ENCODE results near the gene SPRR4.

The SPRR4 gene

GRCh38 chr1:152970495-152970894, at the start of gene SPRR4:
SPRR4 (plus strand) TSS chr1:152970648; CDS start chr1:152971891, 1,243 bp downstream.
- DNase-seq (ENCODE audit: low read depth in 2 of 2): no peak

- DNase-seq (ENCODE audit: low read depth in 2 of 2): no peak
These were observed 46.3 kb upstream of the SPRR4 start for GRCh38 chr1:152924191-152924590.

GRCh38 chr1:152926091-152926490, 44.4 kb upstream of the SPRR4 start:
- no peak for DNase-seq (ENCODE audit: low read depth in 2 of 2)

- DNase-seq (ENCODE audit: low read depth in 2 of 2): no peak
These were observed 41.8 kb upstream of the SPRR4 start for GRCh38 chr1:152928671-152929070.

GRCh38 chr1:152932170-152932811, 38.2 kb upstream of the SPRR4 start:
- DNase-seq (ENCODE audit: low read depth in 2 of 2): no peak

- DNase-seq (ENCODE audit: low read depth in 2 of 2): no peak
These were observed 37.3 kb upstream of the SPRR4 start for GRCh38 chr1:152933196-152933595.

GRCh38 chr1:152940614-152941013, 29.8 kb upstream of the SPRR4 start:
- no peak for DNase-seq (ENCODE audit: low read depth in 2 of 2)

GRCh38 chr1:152941037-152941711, 29.3 kb upstream of the SPRR4 start:
- no peak for DNase-seq (ENCODE audit: low read depth in 2 of 2)

GRCh38 chr1:152942161-152942560, 28.3 kb upstream of the SPRR4 start:
- DNase-seq (ENCODE audit: low read depth in 2 of 2): no peak

GRCh38 chr1:152946248-152946647, 24.2 kb upstream of the SPRR4 start:
- no peak for DNase-seq (ENCODE audit: low read depth in 2 of 2)

GRCh38 chr1:152946651-152947256, 23.7 kb upstream of the SPRR4 start, which contains the start of gene SPRR5:
SPRR5 (plus strand) TSS chr1:152947206; CDS start chr1:152948555, 1,349 bp downstream.
- no peak for DNase-seq (ENCODE audit: low read depth in 2 of 2)

- DNase-seq (ENCODE audit: low read depth in 2 of 2): no peak
These were observed 18.7 kb upstream of the SPRR4 start for GRCh38 chr1:152951711-152952110.

- no peak for DNase-seq (ENCODE audit: low read depth in 2 of 2)
These were observed 16.7 kb upstream of the SPRR4 start for GRCh38 chr1:152953761-152954160.

- DNase-seq (ENCODE audit: low read depth in 2 of 2): no peak
These were observed 16.0 kb upstream of the SPRR4 start for GRCh38 chr1:152954436-152954835.

GRCh38 chr1:152957561-152957960, 12.9 kb upstream of the SPRR4 start:
- no peak for DNase-seq (ENCODE audit: low read depth in 2 of 2)

- DNase-seq (ENCODE audit: low read depth in 2 of 2): no peak
These were observed 11.2 kb upstream of the SPRR4 start for GRCh38 chr1:152959273-152959672.

- DNase-seq (ENCODE audit: low read depth in 2 of 2): no peak
These were observed 10.5 kb upstream of the SPRR4 start for GRCh38 chr1:152959801-152960451.

GRCh38 chr1:152960452-152961044, 9.9 kb upstream of the SPRR4 start:
- DNase-seq (ENCODE audit: low read depth in 2 of 2): no peak

GRCh38 chr1:152961226-152961891, 9.1 kb upstream of the SPRR4 start:
- DNase-seq (ENCODE audit: low read depth in 2 of 2): no peak

- no peak for DNase-seq (ENCODE audit: low read depth in 2 of 2)
These were observed 7.5 kb upstream of the SPRR4 start for GRCh38 chr1:152962876-152963415.

- no peak for DNase-seq (ENCODE audit: low read depth in 2 of 2)
These were observed 5.9 kb upstream of the SPRR4 start for GRCh38 chr1:152964536-152964935.
